Duodenal mucosa (tissue), 2 donors: Measurements from ENCODE around the gene GNB1.
A peak's percentile ranks its signal among the peaks of the same experiment; 100 is the strongest.

Source experiments
- H3K27ac ChIP-seq: one replicate; pipeline ENCODE4 v1.7.0; 2013; ENCODE audit warnings: low read depth, low read length
- H3K27me3 ChIP-seq, 2 donors: one replicate each; pipeline ENCODE4 v1.7.0; 2013; ENCODE audit warnings: low read length in 2 of 2, control low read depth in 1 of 2; ENCODE audit not compliant: insufficient read depth in 2 of 2, control insufficient read depth in 1 of 2
- H3K36me3 ChIP-seq, 2 donors: one replicate each; pipeline ENCODE4 v1.7.0; 2013; ENCODE audit warnings: low read length in 2 of 2, control low read depth in 1 of 2; ENCODE audit not compliant: insufficient read depth in 2 of 2, control insufficient read depth in 1 of 2
- H3K4me1 ChIP-seq, 2 donors: one replicate each; pipeline ENCODE4 v1.7.0; 2013; ENCODE audit warnings: low read length in 2 of 2, control low read depth in 1 of 2; ENCODE audit not compliant: insufficient read depth in 2 of 2, control insufficient read depth in 1 of 2
- H3K4me3 ChIP-seq, 2 donors: one replicate each; pipeline ENCODE4 v1.7.0; 2013; ENCODE audit warnings: low read length in 2 of 2, low read depth in 1 of 2
- H3K9ac ChIP-seq, 2 donors: one replicate each; pipeline ENCODE4 v1.7.0; 2013; ENCODE audit warnings: low read length in 2 of 2, low read depth in 1 of 2
- H3K9me3 ChIP-seq, 2 donors: one replicate each; pipeline ENCODE4 v1.7.0; 2013; ENCODE audit warnings: low read length in 2 of 2, control low read depth in 1 of 2; ENCODE audit not compliant: control insufficient read depth in 1 of 2

GNB1 gene

DNA sequence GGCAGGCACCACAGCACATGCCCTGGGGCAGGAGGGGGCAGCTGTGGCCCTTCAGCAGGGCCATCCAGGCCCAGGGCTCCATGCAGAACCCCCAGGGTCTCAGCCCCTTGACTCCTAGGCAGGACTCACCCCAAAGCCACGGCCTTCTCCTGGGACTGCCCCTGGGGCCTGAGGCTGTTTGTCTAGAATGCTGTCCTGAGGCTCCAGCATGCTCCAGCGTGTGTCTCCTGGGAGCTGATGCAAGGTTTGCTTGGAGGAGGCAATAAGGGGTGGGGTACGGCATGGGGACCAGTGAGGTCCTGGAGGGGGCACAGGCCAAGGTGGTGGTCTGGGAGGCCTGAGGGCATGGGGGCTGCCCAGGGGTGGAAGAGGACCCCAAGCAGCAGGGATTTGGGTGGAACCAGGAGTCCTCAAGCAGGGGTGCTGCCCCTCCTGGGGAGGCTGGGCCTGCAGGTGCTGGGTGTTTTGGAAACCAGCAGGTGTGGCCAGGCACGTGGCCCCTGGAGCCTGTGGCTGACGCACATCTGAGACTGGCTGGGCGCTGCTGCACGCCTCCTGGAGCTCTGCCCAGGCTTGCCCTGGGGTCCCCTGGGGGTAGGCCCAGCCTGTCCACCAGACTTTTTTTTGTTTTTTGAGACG lies 16.3 kb upstream of the GNB1 start:
- Histone ChIP-seq H3K9ac (no peak overlapping the region), H3K27me3 (no peaks in the 10 kb centered on the region), H3K9me3 (no peaks in the 10 kb centered on the region), H3K36me3 (no peaks in the 10 kb centered on the region), H3K27ac (no peak overlapping the region), H3K4me1 (peaks cover 18 to 22% of the 10 kb centered on the region in 2 donors), H3K4me3 (no peak overlapping the region)

DNA sequence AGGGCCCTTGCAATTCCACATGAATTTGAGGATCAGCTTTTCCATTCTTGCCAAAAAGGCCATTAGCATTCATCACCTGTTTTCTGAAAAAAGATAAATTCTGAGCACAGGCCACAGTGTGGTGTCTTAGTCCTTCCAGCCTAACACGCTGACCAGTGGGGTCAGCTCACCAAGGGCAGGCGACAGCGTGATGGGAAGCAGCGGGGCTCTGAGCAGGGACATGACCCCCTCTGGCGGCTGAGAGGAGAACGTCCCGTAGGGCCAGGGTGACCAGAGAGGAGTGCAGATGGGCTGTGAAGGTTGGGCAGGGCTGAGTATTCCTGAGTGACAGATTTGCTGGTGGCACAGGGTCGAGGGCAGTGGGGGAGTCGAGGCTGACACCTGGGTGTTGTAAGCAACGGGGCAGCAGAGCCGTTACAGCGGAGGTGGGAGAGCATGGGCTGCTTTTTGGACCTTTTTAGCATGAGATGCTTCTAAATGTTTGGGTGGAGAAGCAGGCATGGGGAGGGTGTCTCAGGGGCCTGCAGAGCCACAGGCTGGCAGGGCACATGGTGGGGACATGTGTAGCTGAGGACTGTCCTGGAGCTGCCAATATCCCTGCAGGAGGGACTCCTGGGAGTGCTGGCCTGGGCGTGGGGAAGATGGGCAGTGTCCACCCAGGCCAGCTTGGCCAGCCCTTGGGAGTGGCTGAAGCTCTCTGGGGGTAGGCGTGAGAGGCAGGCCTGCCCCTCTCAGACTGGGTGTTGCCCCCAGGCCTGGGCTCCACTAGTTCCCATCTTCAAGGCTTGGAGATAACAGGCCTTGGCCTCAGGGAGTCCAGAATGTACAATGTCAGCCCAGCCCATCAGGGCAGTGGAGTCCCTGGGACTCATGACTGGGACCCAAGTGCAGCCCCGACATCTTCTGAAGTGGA lies 15.6 kb upstream of the GNB1 start:
- Histone ChIP-seq H3K27me3 (no peaks in the 10 kb centered on the region), H3K9ac (peak overlapping the region in 1 of 2 donors; percentile 10), H3K4me1 (peaks cover 18 to 22% of the 10 kb centered on the region in 2 donors), H3K27ac (no peak overlapping the region), H3K9me3 (no peaks in the 10 kb centered on the region), H3K36me3 (no peaks in the 10 kb centered on the region), H3K4me3 (no peak overlapping the region)

GRCh38 chr1:1903224-1903623 lies 12.3 kb upstream of the GNB1 start:
- peaks cover 13% of the 10 kb centered on the region in 2 donors for H3K4me1 ChIP-seq
- H3K4me3 ChIP-seq: no peak overlapping the region
- H3K9ac ChIP-seq: no peak overlapping the region
- H3K9me3 ChIP-seq: no peaks in the 10 kb centered on the region
- H3K27me3 ChIP-seq: no peaks in the 10 kb centered on the region
- H3K36me3 ChIP-seq: no peaks in the 10 kb centered on the region
- no peak overlapping the region for H3K27ac ChIP-seq

- H3K4me3 ChIP-seq: no peak overlapping the region
- no peaks in the 10 kb centered on the region for H3K27me3 ChIP-seq
These were observed 10.9 kb upstream of the GNB1 start for GRCh38 chr1:1901641-1902294.

DNA sequence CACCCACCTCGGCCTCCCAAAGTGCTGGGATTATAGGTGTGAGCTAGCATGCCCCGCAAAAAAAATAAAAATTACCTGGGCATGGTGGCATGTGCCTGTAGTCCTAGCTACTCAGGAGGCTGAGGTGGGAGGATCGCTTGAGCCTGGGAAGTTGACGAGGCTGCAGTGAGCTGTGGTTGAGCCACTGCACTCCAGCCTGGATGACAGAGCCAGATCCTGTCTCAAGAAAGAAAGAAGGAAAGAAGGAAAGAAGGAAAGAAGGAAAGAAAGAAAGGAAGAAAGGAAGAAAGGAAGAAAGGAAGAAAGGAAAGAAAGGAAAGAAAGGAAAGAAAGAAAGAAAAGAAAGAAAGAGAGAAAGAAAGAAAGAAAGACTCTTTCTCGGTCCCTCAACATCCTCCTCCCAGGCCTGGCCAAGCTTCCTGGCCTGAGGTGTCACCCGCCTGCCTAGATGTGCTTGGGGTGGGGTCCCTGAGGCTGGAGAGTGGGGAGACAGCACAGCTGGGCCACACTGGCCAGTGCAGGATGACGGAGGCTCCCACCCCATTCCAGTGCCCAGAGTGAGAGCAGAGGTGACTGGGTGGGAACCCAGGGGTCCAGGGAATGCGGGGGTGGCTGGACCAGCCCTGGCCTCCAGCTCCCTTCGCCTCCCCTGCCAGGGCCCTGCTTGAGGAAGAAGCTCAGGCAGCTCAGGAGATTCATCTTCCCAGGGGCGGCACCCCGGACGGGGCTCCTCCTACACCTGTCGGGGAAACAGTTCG lies 10.2 kb upstream of the GNB1 start:
- H3K4me1 ChIP-seq: peaks cover 12 to 14% of the 10 kb centered on the region in 2 donors
- no peak overlapping the region for H3K9ac ChIP-seq
- H3K27ac ChIP-seq: no peak overlapping the region
- no peak overlapping the region for H3K4me3 ChIP-seq
- no peaks in the 10 kb centered on the region for H3K9me3 ChIP-seq
- no peaks in the 10 kb centered on the region for H3K36me3 ChIP-seq
- H3K27me3 ChIP-seq: no peaks in the 10 kb centered on the region

More at GRCh38 chr1:1901641-1902294, 10.9 kb upstream of the GNB1 start:
- H3K36me3 ChIP-seq: no peaks in the 10 kb centered on the region
- no peak overlapping the region for H3K9ac ChIP-seq
- H3K4me1 ChIP-seq: peaks cover 16 to 19% of the 10 kb centered on the region in 2 donors
- no peaks in the 10 kb centered on the region for H3K9me3 ChIP-seq
- no peak overlapping the region for H3K27ac ChIP-seq

DNA sequence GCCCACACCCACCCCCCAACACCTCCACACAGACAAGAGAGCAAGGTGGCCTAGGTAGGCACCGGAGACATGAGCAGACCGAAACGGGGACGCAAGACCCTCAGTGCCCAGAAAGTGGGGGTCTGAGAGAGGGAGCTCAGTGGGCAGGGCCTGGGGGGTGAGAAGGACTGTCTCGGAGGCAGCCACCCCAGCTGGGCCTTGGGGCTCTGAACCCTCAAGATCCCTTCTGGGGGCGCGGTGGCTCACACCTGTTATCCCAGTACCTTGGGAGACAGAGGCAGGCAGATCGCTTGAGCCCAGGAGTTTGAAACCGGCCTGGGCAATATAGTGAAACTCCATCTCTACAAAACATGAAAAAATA lies 9.1 kb upstream of the GNB1 start:
- Histone ChIP-seq H3K27ac (no peak overlapping the region), H3K36me3 (no peaks in the 10 kb centered on the region), H3K9me3 (no peaks in the 10 kb centered on the region), H3K4me1 (peaks cover 21 to 22% of the 10 kb centered on the region in 2 donors), H3K27me3 (no peaks in the 10 kb centered on the region), H3K4me3 (no peak overlapping the region), H3K9ac (no peak overlapping the region)

GRCh38 chr1:1899266-1899966 lies 8.5 kb upstream of the GNB1 start:
- peaks cover 24 to 26% of the 10 kb centered on the region in 2 donors for H3K4me1 ChIP-seq
- no peaks in the 10 kb centered on the region for H3K27me3 ChIP-seq
- no peak overlapping the region for H3K4me3 ChIP-seq
- H3K27ac ChIP-seq: no peak overlapping the region
- no peaks in the 10 kb centered on the region for H3K9me3 ChIP-seq
- no peak overlapping the region for H3K9ac ChIP-seq
- no peaks in the 10 kb centered on the region for H3K36me3 ChIP-seq

DNA sequence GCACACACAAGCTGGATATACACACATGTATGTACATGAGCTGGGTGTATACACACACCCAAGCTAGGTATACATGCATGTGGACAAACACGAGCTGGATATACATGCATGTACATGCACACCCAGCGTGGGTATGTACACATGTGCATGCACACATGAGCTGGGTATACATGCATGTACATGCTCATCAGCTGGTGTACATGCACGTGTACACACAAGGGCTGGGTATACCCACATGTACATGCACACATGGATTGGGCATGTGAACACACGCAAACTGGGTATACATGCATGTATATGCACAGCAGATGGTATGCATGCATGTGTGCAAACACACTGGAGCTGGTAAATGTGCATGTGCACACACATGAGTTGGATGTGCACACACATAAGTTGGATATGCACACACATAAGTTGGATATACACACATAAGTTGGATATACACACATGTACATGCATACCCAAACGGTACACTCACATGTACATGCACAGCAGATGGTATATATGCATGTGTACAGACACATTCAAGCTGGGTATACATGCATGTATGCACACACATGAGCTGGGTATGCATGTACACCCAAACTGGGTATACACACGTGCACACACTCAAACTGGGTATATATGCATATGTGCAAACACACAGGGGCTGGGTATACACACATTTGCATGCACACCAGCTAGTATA lies 7.5 kb upstream of the GNB1 start:
- Histone ChIP-seq H3K27me3 (no peaks in the 10 kb centered on the region), H3K36me3 (no peaks in the 10 kb centered on the region), H3K9ac (no peak overlapping the region), H3K9me3 (no peaks in the 10 kb centered on the region), H3K4me3 (peak overlapping the region in 1 of 2 donors; percentile 3), H3K4me1 (peaks cover 32 to 35% of the 10 kb centered on the region in 2 donors), H3K27ac (no peak overlapping the region)
